Activated CD4-positive, CD25-positive, alpha-beta regulatory T cell treated with anti-CD3 and anti-CD28 coated beads, Interleukin-2, amount 50 U/mL, for 72 hours (primary cell): Measurements from ENCODE around the gene GSK3B.
"Not testable (repeated sequence)": the region's sequence is repeated elsewhere in the genome, so short reads cannot be mapped to it uniquely, and the experiment has no call there.

ENCODE experiments used
- DNase-seq: peaks from one replicate; pipeline ENCODE4 v3.0.0; 2021

Gene GSK3B

DNA sequence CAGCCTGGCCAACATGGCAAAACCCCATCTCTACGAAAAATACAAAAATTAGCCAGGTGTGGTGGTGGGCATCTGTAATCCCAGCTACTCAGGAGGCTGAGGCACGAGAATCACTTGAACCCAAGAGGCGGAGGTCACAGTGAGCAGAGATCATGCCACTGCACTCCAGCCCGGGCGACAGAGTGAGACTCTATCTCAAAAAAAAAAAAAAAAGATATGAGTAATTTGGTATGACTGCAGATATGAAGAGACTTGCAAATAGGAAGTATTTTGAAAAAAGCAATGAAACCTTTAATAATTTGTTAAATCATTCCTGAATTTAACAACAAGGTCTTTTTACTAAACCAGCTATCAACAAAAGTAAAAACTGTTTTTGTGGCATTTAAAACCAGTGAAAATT lies 42.7 kb downstream of the GSK3B start:
- DNase-seq = not testable (repeated sequence)

DNA sequence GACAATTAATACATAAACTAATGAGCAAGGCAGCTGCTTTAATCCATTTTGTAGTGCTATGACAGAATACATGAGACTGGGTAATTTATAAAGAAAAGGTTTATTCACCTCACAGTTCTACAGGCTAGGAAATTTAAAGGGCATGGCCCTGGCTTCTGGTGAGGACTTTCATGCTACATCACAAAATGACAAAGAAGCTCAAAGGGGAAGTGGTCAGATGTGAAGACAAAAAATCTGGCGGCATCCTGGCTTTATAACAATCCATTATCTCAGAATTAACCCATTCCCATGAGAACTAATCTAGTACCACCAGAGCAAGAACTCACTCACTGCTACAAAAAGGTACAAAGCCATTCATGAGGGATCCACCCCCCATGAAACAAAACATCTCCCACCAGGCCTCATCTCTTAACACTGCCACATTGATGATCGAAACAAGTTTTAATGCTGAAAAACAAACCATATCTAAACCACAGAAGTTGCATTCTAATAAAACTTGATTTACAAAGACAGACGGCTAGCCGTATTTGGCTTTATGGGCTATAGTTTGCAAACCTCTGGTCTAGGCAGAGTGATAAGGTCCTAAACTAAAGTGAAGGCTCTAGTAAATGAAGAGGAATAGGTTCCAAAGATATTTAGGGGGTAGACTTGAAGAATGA lies 44.2 kb downstream of the GSK3B start:
- DNase-seq = no peak

DNA sequence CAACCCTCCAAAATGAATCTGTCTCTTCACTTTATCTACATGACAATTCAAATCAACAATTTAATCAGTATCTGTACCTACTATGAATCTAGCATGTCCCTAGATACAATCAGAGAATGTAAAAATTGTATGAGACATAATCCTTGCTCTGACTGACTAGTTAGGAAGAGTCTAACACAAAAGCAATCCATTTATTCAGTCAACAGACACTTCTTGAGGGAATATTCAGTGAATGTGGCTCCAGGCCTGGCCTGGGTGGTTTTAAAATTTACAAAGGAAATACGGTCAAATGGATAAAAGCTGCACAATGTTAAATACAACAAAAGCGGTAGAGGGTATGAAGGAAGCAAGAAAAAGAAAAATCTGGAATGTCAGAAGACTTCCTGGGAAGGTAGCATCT lies 45.2 kb downstream of the GSK3B start:
- DNase-seq = no peak

DNA sequence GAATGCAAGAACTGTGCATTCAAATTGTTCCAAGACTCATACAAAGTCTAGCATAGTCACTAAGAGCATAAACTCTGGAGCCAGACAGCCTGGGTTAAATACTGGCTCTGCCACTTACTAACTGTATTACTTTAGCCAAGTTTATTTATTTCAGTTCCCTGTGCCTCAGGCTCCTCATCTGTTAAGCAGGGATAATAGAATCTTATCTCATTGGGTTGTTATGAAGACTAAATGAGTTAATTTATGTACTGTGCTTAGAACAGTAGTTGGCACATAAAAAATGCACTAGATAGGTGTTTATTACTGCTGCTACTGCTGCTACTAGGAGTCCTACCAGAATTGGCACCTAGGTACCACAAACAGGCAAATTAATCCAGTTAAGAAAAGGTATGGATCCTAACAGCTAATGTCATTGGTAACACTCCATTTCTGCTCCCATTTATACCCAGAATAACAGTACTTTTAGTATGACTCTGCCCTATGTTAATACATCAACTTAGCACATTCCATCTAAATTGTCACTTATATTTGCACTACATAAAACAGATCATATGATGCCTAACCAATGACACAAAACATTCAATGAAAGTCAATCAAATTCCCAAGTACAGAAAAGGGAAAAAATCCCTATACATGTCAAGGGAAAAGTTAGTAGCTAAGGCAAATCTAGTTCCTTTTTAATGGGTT lies 45.7 kb downstream of the GSK3B start:
- no peak for DNase-seq

DNA sequence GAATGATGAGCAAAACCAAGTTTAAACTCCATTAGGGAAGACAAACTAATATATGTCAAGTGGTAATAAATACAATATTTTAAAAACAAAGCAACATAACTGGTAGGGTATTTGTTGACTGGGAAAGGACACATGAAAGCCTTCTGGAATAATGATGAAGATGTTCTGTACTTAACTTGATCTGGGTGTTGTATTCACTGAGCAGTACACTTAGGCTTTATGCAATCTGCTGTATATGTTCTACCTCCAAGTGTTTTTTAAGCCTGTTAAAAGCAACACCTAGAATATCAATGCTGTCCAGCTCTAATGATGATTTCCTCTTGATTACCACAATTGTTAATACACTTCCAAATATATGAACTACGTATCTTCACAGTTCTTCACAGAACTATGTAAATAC lies 46.6 kb downstream of the GSK3B start:
- no peak for DNase-seq

DNA sequence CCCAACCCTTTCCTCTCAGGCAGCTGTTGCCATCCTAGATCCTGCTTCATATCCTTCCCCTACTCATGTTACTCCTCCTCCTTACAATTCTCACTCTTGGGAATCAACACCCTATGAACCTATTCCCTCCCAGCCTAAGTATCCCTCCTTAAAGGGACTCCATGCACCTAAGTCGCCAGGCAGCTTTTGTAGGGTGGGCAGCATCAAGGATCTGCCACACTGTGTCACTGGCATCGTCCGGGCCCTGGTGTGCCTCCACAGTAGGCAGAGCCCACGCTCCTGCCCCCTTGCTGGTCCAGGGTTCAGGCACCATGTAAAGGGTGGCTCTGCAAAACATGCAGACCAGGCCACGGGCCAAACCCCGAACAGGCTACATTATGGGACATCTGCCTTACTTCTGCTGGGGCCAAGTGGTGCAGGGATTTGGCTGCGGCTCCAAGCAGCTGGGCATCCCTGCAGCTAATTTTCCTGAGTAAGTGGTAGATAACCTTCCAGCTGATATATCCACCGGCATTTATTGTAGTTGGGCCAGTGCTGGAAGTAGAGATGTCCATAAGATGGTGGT lies 53.4 kb downstream of the GSK3B start:
- DNase-seq = no peak

DNA sequence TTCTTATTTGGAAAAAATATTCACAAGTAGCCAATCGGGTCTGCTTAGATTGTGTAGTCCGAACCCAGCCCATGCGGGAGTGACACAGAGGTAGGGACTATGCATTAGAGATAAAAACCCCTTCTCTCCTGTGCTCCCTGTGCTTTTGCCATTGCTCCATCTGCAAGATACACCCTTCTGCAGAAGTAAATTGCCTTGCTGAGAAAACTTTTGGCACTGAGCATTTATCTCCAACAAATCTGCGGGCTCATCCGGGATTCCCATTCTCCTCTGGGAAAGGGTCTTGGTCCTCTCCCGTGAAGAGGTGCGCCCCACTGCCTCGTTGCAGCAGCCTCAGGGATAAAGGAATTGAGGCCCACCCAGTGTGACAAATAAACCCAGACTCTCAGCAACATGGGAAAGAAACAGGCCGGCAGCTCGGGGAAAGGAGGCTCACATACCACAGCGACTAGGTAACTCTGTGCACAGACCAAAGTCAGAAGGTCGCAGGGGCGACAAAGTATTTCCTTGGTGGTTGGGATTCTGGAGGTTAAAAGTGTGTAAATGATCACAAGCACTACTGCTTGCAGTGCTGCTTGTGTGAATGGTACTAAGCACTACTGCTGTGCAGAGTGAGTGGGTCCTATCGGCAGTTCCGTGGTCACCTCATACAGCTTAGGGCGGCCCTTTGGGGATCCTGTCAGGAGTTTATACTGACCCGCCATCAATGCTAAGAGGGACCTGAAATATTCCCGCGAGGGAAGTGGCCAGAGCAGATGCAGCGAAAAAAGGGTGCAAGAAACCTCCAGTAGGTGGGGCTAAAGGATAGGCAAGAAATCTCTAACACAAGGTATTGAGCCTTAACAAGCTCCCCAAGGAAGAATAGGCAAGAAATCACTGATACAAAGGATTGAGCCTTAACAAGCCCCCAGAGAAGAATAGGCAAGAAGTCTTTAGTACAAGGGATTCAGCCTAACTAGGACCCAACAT lies 54.3 kb downstream of the GSK3B start:
- DNase-seq = no peak

DNA sequence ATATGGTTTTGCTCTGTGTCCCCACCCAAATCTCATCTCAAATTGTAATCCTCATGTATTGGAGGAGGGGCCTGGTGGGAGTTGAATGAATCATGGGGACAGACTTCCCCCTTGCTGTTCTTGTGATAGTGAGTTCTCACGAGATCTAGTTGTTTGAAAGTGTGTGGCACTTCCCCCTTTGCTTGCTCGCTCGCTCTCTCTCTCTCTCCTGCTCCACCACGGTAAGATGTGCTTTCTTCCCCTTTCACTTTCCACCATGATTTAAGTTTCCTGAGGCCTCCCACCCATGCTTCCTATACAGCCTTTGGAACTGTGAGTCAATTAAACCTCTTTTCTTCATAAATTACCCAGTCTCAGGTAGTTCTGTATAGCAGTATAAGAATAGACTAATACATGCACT lies 60.7 kb downstream of the GSK3B start:
- no peak for DNase-seq

DNA sequence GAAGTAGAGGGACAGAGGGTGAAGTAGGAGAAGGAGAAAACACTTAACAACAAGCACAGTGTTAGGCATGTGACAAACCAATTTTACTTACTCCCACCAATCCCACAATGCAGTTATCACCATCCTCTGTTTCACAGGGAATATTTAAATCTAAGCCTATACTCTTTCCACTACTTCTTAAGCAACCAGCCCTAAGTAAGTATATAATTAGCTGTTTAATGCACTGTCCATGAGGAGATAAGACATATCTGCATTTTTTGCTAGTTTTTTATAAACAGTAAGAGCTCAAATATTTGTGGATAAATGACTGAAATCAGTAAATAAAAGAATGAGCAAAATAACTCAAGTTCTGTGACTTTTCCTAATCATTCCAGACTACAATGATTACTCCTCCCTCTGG lies 62.7 kb downstream of the GSK3B start:
- no peak for DNase-seq

DNA sequence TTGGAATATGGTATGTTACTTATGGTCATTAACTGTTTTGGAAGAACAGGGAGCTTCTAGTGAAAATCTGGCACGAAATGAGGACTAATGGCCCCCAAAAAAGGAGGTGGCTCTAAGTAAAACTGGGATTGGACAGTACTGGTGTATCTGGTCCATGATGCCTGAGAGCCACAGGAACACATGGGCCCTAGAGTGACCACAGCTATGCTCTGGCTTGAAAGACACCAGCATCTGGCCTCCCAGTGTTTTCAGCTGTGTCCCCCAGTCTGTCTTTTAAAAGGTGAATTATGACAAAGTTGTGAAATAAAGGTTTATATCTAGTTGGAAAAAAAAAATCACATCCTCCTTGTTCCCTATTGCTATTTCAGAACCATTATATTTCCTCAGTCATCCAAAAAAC lies 64.5 kb downstream of the GSK3B start:
- DNase-seq = no peak

DNA sequence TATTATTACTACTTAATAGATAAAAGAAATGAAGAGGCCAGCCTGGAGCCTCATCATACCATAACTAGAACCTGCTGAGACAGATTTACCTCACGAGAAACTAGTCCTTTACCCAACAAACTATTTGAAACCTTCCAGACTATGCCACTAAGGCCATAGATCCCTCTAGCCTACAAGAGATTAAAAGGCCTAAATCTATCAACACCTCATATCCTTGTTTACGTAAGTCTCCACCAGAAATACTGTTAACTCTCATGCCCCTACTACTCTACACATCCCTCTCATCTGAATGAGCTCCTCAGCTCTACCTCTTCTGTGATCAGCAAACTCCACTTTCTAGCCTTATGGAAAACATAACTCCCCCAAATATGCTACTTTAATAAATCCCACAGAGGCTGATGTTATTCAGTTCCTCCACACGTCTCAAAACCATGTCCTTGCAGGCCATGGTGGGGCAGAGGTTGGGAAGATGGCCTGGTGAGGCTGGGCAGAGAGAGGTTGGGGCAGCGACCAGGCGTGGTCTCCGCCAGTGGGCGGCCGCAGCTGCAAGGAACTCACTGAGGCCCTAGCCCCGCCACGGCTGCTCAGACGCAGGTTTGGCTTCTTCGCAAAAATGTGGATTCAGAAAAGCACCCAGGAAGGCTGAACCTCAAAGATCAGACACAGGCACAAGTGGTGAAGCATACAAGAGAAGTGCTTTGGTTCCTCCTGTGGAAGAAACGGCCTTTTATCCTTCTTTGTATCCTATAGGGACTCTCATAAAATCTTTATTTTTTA lies 65.8 kb downstream of the GSK3B start:
- DNase-seq = no peak

DNA sequence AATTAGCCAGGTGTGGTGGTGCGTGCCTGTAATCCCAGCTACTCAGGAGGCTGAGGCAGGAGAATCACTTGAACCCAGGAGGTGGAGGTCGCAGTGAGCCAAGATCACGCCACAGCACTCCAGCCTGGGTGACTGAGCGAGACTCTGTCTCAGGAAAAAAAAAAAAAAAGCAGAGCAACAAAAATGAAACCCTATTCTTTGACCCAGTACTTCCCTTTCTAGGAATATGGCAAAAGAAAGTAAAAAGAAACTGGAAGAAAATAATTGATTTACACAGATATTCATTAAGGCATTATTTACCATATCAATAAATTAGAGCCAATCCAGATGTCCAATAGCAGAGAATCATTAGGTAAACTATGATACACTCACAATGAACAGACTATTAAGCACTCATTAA lies 67.0 kb downstream of the GSK3B start:
- DNase-seq = no peak

DNA sequence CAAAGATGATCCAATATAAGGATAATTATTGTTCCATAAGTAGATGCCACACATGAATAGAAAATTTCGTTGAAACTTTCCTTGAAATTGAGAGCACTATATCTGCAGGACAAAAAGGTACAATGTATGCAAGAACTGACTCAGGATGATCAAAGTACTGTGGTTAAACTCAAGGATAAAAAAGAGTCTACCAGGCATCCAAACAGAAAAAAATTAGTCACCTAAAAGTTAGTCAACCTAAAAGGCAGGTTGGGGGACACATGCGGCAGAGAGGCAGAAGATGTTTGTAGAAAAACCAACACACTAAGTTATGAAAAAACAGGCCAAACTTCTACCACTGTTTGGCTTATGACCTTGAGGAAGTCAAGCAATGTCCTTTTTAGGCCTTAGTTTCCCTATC lies 68.7 kb downstream of the GSK3B start:
- DNase-seq = no peak

DNA sequence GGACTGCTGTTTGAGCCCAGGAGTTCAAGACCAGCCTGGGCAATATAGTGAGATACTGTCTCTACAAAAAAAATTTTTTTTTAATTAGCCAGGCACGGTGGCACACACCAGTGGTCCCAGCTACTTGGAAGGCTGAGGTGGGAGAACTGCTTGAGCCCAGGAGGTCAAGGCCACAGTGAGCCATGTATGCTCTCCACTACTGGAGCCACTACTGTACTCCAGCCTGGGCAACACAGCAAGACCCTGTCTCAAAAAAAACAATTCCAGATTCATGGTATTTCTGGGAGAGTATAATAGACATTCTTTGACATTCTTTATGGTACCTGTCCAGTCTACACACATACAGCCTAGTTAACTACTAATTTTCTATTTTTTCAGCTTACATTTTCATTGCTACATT lies 70.1 kb downstream of the GSK3B start:
- no peak for DNase-seq

DNA sequence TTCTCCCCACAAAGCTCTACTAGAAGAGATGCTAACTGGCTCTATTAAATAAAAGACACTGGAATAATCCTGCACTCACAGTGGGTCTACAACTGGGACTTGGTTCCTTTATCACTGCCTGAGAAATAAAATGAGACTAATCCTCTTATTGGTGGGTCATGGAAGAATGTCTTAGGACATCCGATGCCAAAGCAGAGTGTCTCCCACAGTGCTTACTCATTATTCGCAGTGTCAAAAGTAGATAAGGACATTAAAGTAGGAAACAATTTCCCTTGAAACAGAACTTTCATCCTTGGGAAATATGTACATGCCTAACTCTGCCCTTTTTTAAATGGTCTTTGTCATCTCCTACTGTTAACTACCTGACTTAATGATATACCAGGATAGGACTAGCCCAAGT lies 71.5 kb downstream of the GSK3B start:
- no peak for DNase-seq

DNA sequence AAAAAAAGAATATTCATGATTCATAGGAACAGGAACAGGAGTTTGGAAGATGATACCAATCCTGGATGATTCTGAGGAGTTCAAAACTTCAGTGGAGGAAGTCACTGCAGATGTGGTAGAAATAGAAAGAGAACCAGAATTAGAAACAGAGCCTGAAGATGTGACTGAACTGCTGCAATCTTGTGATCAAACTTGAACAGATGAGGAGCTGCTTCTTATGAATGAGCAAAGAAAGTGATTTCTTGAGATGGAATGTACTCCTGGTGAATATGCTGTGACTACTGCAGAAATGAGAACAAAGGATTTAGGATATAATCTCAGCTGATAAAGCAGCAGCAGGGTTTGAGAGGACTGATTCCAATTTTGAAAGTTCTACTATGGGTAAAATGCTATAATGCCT lies 72.7 kb downstream of the GSK3B start:
- no peak for DNase-seq

DNA sequence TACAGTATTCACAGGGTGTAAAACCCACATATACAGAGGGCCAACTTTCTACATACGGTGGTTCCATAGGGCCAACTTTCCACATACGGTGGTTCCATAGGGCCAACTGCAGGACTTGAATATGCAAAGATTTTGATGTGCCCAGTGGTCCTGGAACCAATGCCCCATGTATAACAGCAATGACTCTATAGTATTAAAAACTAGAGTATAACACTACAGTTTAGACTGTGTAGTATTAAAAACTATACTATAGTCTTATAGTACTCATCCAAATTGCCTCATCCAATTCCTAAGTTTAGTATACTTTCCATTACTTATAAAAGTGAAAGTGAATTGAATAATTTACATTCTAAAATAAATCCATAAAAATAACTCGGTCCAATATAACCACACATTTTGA lies 75.9 kb downstream of the GSK3B start:
- DNase-seq = no peak

DNA sequence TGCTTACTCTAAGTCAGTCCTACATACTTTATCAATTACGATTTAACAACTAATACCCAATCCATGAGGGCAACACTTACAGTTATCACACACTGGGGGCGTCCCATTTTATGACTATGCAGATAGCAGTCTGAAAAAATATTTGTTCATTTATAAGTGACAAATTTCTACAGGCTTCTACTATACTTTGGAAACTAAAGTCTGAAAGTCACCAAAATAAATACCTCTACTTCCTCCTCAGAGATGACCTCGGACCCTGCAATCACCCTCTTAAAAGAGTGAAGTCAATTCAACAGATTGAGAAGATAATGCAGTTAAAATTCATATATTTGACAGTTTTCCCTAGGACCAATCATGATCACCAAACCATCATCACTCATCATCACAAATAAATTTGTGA lies 76.6 kb downstream of the GSK3B start:
- DNase-seq = no peak

DNA sequence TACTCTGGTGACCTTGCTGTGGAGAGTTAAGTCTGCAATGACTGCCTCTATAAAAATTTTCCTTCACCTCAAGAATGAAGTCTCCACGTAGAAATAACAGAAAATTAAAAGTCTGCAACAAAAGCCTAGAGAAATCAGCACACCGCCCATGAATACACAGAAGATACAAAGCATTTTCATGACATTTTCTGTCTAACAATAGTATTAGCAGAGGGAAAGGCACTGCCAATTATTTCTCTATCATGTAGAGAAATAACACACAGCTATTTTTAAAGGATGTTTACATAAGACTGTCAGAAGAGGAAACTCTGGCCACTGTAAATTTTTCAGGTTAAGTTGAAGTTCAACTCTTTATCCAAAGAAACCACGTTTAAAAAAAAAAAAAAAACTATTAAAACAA lies 80.8 kb downstream of the GSK3B start:
- DNase-seq = no peak

DNA sequence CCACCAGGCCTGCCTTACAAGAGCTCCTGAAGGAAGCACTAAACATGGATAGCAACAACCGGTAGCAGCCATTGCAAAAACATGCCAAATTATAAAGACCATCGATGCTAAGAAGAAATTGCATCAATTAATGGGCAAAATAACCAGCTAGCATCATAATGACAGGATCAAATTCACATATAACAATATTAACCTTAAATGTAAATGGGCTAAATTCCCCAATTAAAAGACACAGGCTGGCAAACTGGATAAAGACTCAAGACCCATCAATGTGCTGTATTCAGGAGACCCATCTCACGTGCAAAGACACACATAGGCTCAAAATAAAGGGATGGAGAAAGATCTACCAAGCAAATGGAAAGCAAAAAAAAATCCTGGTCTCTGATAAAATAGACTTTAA lies 88.5 kb downstream of the GSK3B start:
- not testable (repeated sequence) for DNase-seq

DNA sequence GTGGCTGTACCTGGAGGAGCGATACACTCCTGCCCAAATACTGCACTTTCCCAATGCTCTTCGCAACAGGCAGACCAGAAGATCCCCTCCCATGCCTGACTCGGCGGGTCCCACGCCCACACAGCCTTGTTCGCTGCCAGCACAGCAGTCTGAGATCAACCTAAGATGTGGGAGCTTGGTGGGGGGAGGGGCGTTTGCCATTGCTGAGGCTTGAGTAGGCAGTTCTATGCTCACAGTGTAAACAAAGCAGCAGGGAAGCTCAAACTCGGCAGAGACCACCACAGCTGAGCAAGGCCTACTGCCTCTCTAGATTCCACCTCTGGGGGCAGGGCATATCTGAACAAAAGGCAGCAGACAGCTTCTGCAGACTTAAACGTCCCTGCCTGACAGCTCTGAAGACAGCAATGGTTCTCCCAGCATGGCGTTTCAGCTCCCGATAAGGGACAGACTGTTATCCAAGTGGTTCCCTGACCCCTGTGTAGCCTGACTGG lies 90.2 kb downstream of the GSK3B start:
- DNase-seq = not testable (repeated sequence)

DNA sequence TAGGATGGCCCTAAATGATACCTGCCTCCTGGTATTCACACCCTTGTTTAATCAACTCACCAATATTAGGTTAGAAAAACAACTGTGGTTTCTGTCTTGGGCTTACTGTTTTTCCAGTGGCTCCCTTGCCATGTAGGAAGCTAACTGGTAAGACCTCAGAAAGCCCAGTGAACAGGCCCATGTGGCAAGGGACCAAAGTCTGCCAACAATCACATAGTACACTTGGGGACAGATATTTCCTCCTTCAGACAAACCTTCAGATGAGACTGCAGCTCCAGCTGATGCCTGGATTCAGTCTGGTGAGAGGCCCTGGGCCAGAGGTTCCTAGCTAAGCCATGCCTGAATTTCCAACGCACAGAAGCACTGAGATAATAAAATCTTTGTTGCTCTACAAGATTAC lies 96.1 kb downstream of the GSK3B start:
- DNase-seq = no peak

DNA sequence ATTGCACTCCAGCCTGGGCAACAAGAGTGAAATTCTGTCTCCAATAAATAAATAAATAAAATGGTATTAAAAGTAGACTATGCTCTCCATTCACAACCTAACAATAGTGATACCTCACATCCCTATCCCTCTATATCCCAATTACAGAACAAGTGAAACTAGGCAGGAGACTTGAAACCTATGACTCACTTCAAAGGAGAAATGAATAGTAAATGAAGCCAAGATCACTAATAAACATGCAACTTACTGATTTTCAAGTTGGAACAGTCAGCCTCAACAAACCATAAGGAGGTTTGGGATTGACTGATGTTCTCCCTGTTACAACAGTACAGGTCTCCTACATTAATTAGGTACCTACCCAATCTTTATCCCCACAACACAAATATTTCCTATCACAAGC lies 103.4 kb downstream of the GSK3B start:
- no peak for DNase-seq
